SK-N-DZ (cell line): ENCODE data around the gene PRDM16.

Source experiments
- DNase-seq: peaks from one replicate; pipeline ENCODE4 v3.0.0-alpha.2; 2015; ENCODE audit warnings: low spot score

Gene PRDM16

GRCh38 chr1:3296826-3297225, 227.8 kb downstream of the PRDM16 start:
- no peak for DNase-seq

DNA sequence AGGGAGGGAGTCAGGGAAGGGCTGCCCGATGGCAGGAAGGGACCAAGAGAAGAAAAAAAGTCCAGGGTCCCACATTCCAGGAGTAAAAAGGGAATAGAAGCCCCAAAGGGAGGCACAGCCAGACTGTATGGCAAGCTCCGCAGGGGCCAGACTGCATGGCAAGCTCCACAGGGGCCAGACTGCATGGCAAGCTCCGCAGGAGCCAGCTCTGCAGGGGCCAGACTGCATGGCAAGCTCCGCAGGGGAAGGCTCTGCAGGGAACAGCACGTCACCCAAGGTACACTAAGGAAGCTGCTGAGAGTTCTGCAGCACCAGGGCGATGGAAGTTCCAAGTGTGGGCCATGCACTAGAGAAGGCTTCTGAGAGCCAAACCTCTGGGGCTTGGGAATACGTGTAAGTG, 228.8 kb downstream of the PRDM16 start:
- no peak for DNase-seq

DNA sequence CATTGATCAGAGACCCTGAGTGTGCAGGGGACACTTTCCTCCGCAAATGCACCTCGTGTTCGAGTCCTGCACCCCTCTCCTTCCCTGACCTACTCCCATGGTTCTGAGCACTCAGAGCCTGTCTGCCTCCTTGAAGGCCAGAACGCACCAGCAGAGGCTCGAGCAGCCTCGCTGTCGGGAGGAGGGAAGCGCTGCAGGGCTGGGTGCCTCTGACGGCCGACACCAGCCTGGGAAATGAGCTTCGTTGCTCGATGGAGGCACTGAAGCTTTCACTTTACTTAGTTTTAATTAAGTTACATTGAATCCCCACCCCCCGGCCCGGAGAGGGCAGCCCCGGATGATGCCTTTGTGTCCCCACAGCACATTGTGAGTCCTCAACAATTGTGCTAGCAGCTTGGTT, 229.2 kb downstream of the PRDM16 start:
- DNase-seq = no peak

GRCh38 chr1:3304246-3304645, 235.2 kb downstream of the PRDM16 start:
- DNase-seq = no peak

DNA sequence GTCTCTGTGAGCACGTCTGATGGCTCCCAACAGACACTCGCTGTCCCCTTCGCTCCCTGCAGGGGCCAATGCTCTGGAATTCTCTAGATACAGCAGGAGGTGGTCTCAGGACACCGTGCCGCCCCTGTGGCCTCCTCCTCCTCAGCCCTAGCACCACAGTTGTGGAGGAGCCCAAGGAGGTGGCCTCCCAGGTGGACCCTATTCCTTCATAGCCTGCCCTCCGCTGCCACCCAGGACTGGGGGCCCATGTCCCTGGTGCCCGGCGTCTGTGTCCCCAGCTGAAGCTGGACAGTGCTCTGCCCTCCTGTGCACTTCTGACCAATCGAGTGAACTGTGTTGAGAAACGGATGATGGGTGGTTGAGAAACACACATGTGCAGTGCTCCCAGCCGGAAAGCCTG, 235.7 kb downstream of the PRDM16 start:
- no peak for DNase-seq

GRCh38 chr1:3305156-3305555, 236.2 kb downstream of the PRDM16 start:
- DNase-seq = no peak

- no peak for DNase-seq
These were observed 237.7 kb downstream of the PRDM16 start for GRCh38 chr1:3306583-3307291.

DNA sequence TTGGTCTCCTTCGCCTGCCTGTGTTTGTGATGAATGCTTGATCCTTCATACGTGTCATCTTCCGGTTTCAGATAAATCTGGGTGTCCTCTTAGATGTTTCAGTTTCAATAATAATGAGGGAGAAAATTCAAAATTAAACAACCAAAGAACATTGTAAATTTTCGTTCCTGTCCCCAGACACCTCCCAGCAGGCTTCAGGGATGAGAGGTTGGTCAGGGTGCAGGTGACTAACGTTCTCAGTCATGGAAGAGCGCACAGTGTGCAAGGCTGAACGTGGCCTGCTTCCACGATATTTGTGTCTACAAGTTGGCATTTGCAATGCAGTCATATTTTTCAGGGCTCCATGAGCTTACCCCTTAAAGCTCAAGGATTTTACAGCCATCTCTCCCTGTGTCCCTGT, 238.4 kb downstream of the PRDM16 start:
- no peak for DNase-seq

DNA sequence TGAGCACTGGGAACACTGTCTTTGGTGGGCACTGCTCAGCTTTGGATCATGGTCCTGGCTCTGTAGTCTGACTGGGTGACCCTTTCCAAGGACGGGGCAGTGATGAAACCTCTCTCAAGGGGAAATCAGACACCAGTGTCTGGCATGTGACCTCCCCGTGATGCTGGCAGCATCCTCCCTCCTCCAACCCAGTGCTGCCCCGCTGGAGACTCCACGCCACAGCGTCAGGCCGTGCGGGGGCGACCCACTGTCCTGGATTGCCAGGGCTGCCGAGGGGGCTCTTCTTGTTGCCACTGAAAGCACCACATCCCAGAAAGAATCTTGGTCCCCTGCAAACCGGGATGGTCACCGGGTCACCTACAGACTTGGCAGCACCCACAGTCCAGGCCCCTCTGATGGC, 239.1 kb downstream of the PRDM16 start:
- DNase-seq = no peak

- DNase-seq = no peak
These were observed 241.9 kb downstream of the PRDM16 start for GRCh38 chr1:3310718-3311400.

DNA sequence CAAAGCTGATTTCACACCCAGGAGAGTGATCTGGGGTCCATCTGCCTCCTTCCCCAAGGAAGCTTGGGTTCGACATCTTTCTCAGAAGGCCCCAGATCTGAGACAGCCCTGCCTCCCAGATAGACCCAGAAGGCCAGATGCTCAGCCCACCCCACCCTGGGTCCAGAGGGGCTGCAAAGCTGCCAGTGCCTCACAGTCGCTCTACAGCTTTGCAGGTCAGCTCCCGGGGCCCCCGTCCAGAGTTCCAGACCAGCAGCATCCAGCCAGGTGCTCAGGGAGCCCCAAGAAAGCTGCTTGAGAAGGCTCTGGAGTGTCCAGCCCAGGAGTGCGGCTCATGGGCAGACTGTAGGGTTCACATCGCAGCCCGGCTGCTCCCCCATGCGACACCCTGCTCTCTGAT, 242.7 kb downstream of the PRDM16 start:
- DNase-seq = no peak

- DNase-seq = no peak
These were observed 243.4 kb downstream of the PRDM16 start for GRCh38 chr1:3312310-3312897.

- no peak for DNase-seq
These were observed 244.0 kb downstream of the PRDM16 start for GRCh38 chr1:3312898-3313575.

DNA sequence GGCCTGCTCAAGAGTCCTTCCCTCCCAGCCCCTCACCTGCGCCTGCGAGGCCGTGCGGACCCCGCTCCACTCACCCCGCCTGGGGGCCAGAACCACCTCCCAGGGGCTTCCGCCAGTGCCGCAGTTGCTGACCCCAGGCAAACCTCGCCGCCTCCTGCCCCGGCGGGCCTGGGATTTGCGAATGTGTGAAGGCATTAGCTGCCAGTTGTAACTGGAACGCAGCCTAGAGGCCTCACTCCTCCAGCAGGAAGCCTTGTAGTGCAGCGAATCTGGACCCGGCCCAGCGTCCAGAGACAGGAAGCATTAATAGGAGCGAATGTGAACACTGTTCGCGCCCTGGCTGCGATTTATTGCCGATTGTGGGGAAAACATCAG, 244.6 kb downstream of the PRDM16 start:
- no peak for DNase-seq

DNA sequence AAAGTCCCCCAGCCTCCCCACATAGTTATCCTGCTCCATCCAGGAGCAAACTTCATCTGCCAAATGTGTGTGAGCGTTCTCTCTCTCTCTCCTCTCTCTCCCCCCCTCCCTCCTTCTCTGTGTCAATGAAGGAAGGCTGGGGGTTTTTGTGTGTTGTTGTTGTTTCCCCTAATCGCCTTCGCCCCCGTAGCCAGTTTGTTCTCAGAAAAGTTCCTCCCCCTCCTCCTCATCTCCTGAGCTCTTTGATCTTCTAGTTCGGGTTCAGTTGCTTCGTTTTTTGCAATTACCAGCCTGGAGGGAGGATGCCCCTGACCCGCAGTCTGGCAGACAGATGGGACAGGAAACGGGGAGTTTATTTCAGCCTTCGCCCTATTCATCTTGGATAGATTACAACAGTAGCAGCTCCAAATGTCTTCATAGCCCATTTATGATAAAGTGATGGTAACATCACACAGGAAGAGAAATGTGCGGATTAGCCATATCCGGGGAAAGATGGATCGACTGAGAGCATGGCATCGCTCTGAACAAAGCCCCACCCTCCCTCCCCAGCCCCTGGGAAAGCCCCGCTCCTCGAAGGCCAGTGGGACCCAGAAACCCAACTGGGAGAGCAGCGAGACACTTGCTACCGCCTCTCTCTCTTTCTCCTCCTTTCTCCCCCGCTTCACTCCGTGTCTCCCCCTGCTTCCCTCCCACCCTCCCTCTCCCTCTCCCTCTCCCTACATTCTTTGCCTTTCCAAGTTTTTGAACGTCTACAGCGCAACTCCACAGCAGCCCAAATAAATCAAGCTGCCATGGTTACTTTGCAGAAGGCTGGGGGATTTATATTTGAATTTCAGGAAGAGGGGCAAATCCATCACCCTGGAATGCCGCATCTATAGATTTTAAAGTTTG, 245.7 kb downstream of the PRDM16 start:
- no peak for DNase-seq

- no peak for DNase-seq
These were observed 246.7 kb downstream of the PRDM16 start for GRCh38 chr1:3315399-3316339.

GRCh38 chr1:3316340-3316943, 247.4 kb downstream of the PRDM16 start:
- DNase-seq = no peak

DNA sequence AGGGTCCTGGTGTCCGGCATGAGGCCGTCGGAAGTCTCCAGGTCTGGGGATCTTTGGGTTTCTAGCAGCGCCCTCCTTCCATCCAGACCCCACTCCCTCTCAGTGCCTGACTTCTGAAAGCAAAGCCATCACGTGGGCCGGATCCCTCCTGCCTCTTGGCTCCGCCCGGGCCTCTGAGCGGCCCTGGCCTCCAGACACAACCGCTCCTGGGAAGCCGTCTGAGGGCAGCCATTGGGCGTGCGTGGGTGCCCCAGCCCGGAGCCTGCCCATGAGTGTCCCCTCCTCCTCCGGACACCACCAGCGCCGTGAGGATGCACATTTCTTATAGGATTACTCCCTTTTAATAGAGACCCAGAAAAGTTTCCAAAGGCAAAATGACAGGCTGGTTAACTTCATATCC, 248.5 kb downstream of the PRDM16 start:
- DNase-seq = no peak

DNA sequence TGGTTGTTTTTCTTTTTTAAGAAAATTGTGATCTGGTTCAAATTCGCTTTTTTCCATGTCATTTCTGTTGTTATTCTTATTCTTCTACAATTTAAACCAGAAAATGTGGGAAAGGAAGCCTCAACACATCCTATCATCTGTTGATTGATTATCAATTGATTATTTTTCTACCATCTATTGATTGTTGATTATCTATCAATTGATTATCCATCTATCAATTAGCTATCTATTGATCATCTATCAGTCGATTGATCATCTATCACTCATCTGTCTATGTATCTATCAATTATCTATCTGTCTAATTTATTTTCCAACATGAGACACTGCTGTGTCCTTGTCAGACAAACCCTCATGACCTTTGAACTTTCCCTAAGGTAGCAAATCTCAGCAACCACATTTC, 249.3 kb downstream of the PRDM16 start:
- DNase-seq = no peak

- peak; percentile 3 for DNase-seq
These were observed 250.9 kb downstream of the PRDM16 start for GRCh38 chr1:3319874-3320245.
